ENCODE measurements around the gene OR52E8. TPM values are rescaled to one million over a fixed set of nuclear protein-coding genes. Genes with fewer than 3 reads are reported as not detected.
A peak's percentile ranks its signal among the peaks of the same experiment; 100 is the strongest.

The OR52E8 gene
- total and polyA plus RNA-seq, 8 donors = not detected

- TF ChIP-seq, protein P1, sequence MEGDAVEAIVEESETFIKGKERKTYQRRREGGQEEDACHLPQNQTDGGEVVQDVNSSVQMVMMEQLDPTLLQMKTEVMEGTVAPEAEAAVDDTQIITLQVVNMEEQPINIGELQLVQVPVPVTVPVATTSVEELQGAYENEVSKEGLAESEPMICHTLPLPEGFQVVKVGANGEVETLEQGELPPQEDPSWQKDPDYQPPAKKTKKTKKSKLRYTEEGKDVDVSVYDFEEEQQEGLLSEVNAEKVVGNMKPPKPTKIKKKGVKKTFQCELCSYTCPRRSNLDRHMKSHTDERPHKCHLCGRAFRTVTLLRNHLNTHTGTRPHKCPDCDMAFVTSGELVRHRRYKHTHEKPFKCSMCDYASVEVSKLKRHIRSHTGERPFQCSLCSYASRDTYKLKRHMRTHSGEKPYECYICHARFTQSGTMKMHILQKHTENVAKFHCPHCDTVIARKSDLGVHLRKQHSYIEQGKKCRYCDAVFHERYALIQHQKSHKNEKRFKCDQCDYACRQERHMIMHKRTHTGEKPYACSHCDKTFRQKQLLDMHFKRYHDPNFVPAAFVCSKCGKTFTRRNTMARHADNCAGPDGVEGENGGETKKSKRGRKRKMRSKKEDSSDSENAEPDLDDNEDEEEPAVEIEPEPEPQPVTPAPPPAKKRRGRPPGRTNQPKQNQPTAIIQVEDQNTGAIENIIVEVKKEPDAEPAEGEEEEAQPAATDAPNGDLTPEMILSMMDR (IDR thresholded peaks at IDR 0.05) = no peak
These were observed 24.0 kb downstream of the OR52E8 start for GRCh38 chr11:5833446-5833845.

DNA sequence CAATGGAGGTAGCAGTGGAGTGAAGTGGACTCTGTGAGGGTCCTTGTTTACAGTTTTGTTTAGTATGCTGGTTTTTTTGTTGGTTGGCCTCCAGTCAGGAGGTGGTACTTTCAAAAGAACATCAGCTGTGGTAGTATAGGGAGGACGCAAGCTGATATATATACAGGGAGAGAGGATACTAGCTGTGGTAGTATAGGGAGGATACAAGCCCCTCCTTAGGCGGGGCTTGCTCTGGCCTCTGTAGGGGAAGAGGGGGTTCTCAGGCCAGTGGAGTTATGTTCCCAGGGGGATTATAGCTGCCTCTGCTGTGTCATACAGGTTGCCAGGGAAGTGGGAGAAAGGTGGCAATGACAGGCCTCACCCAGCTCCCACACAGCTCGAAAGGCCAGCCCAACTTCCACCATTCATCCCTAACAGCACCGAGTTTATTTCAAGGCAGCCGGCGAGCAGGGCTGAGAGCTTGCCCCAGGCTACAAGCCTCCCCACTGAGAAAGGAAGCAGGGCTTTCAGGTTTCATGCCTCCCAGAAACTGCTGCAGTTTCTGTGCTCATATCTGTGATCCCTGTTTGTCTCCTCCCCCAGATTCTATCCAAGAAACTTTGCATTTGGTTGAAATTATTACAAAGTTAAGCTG, 26.2 kb downstream of the OR52E8 start:
- H3K36me3 ChIP-seq = no peaks in the 10 kb centered on the region
- no peaks in the 10 kb centered on the region for H3K27me3 ChIP-seq
- FAIRE-seq (no peak), DNase-seq (no peak), ATAC-seq (no peak)
- intact Hi-C loops (cut with DNase I) = no loop called here
- no peaks in the 10 kb centered on the region for H3K4me1 ChIP-seq
- H3K4me3 ChIP-seq = no peak overlapping the region
- H3K9me3 ChIP-seq = no peaks in the 10 kb centered on the region
- WGBS, 2 donors = 70 to 75% methylated on average over 6 of the region's 6 CpGs
- no peak overlapping the region for H3K27ac ChIP-seq
- TF ChIP-seq, protein P1 (IDR thresholded peaks at IDR 0.05) = no peak

More at GRCh38 chr11:5833446-5833845, 24.0 kb downstream of the OR52E8 start:
- Histone ChIP-seq H3K36me3 (no peaks in the 10 kb centered on the region), H3K4me1 (no peaks in the 10 kb centered on the region), H3K9me3 (no peaks in the 10 kb centered on the region), H3K4me3 (no peak overlapping the region), H3K27ac (no peak overlapping the region), H3K27me3 (peaks cover 0 to 8% (median 0%) of the 10 kb centered on the region in 4 donors)
- no peak for ATAC-seq
- intact Hi-C loops (cut with DNase I) = no loop called here
- no peak for FAIRE-seq
- 29 to 38% methylated on average over 2 of the region's 2 CpGs for WGBS, 2 donors
- no peak for DNase-seq

- intact Hi-C loops (cut with DNase I) = no loop called here
- Histone ChIP-seq H3K27me3 (no peaks in the 10 kb centered on the region), H3K4me3 (no peak overlapping the region), H3K9me3 (no peaks in the 10 kb centered on the region), H3K4me1 (no peaks in the 10 kb centered on the region), H3K27ac (no peak overlapping the region), H3K36me3 (no peaks in the 10 kb centered on the region)
- DNase-seq (no peak), FAIRE-seq (no peak), ATAC-seq (no peak)
- TF ChIP-seq, protein P1 (IDR thresholded peaks at IDR 0.05) = no peak
- 60 to 69% methylated on average over 1 of the region's 1 CpG for WGBS, 2 donors
These were observed 39.1 kb downstream of the OR52E8 start for GRCh38 chr11:5818245-5818886.

- peak in 2 of 4 donors; percentile 17 to 20 for ATAC-seq
- H3K27me3 ChIP-seq = no peaks in the 10 kb centered on the region
- WGBS, 2 donors = 37 to 51% methylated on average over 4 of the region's 4 CpGs
- H3K36me3 ChIP-seq = no peaks in the 10 kb centered on the region
- H3K4me3 ChIP-seq = no peak overlapping the region
- DNase-seq = no peak
- no peak for FAIRE-seq
- no peaks in the 10 kb centered on the region for H3K4me1 ChIP-seq
- intact Hi-C loops (cut with DNase I) = no loop called here
- H3K9me3 ChIP-seq = no peaks in the 10 kb centered on the region
- TF ChIP-seq, protein P1 (IDR thresholded peaks at IDR 0.05) = no peak
- no peak overlapping the region for H3K27ac ChIP-seq
These were observed 42.0 kb downstream of the OR52E8 start for GRCh38 chr11:5815534-5815933.

All from pancreas (tissue), 10 donors.